GM21786 (cell line): Measurements from ENCODE around the gene SPRED2.

Experiments
- ATAC-seq: cut with Tn5 transposase; IDR thresholded peaks from one replicate; pipeline ENCODE4 v1.9.1; 2021; ENCODE audit not compliant: unreplicated experiment

The SPRED2 gene

DNA sequence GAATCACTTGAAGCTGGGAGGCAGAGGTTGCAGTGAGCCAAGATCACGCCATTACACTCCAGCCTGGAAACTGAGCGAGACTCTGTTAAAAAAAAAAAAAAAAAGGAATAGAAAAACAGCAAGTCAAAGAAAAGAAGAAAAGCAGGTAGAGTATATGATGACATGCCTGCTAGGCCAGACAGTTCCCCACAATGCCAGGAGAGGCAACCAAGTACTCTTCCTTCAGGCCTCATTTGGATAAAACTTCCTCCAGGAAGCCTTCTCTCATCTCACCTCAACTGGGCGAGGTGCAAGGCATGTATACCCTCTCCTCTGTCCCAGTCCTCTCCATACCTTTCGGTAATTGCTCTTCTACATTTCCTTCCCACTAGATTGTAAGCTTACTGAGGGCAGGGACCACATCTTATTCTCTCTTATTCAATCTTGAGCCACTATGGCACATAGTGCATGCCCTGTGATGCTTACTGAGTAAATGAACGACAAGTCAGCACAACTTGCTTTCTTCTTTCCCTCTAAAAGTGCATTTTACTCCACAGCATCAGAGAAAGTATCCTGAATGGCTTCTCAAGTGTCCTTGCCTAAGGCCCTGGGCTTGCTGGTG is 10.1 kb upstream of the SPRED2 start:
- no peak for ATAC-seq

DNA sequence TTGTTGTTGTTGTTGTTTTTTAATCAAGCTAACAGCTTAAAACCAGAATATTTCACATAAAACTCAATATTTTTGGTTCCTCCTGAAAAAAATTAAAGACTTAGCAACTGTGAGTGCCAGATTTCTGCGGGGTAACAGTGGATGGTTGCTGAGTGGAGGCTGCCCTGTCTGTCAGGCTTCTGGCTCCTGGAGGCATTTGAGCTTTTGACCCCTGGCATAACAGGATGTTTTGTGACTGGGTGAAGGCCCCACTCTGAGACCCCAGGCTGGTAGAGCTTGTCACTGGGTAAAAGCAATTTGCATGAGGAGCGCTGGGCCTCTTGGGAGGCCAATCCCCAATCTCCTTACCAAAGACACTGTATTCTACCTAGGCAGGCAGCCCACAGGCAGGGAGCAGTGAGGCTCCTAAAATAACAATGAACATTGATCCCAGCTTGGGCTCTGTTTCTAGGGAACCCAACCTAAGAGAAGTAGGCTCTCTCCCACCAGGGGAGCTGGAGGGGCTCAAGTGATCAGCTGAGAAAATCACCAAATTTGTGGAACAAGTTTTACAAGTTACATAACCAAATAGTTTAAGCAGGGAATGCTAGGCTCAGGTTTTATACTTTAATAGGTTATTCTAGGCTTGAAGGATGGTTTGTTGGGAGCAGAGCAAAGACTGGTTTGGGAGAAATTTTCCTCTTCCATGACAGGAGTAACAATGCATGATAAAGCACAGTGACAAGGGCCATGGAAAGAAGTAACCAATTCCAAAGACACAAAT is 5.9 kb upstream of the SPRED2 start:
- ATAC-seq: no peak

DNA sequence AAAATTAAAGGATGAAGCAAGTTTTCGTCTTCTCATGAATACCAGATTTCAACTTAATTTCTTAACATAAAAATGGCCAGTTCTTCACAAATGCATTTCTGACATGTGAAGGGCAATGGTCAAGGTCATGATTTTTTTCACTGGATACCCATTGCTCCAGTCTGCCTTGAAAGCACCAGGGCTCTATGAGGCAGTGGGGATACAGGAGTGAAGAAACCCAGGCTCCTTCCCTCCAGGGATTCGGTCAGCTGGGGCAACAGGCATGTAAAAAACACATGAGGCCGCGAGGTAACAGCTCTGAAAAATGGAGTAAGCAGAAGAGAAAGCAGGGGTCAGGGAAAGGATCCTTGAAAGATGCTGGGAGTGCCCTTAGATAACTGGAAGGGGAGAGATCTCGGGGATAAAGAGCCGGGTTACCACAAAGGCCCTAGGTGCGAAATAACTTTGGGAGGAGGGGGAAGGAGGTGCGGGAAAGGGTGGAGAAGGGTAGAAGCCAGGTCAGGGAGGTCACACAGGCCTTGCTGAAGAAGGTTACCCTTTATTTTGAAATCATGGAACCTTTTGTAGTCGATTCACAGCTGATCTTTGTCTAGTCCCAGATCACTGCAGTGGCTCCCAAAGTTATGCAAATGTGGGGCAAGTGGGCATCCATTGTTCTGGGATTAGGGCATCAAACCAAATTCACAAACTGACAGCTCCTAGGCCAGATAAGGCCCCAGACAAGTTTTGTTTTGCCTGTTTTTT is 5.2 kb upstream of the SPRED2 start:
- no peak for ATAC-seq

DNA sequence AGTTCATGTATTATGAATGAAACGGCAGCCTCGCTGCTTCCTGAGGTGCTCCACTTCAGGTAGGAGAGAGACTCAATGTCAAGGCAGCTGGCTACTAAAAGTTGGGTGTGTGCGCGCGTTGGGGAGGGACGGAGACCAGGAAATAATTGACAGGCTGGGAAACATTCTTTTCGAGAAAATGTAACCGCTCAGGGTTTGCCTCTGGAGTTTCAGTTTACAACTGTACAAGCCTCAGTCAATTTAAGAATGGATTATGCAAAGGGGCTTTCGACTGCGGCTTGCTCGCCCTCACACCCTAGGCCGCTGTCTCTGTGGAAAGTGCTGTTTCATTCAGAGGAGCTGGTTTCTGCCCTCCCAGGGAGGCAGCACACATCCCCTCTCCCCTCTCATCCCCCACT is 4.4 kb upstream of the SPRED2 start:
- peak; percentile 72 for ATAC-seq

DNA sequence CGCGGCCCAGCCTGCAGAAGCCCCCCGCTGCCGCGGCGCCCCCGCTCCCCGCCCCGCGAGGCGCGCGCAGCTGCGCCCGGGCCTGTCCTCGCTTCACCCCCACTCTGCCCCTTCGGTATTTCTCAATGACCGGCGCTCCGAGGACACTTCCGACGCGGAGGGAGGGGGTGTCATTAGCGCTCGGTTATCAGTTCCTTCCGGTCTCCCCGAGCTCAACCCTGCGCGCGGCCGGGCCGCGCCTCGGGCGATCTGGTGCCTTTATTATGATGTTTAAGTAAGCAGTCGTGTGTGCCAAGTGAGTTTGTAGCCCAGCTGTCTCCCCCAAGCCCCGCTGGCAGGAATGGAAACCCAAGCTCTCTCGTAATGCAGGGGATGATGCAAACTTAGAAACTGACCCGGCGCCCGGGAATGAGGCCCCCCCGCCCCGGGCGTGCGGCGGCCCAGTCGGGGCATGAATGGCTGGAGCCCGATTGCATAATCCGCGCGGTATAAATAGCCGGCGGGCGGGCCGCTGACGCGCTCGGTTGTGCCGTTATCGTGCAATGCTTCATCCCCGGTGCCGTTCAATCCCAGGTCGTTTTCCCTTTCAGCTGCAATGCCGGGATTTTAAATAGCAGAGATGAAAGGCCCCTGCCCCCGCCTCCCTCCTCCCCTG is 3.9 kb upstream of the SPRED2 start:
- ATAC-seq: peak; percentile 29

DNA sequence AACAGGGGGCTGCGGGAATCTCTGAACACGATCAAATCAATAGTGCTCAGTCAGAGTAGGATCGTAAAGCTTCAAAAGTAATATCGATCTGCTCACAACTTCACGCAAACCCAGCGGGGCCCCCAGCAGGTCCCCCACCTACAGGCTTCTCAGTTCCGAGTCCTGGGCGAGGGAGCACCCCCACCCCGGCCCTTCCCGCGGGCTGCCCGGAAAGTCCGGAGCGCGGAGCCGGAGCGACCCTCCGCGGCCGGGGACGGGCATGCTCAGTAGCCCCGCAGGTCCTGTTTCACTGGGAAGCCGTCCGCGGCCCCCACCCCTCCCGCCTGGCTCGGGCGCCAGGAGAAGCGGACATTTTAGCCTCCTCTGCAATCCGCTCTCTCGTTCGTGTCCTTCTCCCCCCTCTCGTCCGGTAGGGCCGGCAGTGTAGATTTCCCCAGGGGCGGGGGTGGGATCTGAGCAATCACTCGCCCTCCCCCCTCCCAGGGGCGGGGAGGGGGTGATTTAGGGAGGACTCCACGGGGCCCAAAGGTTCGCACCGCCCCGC is 3.3 kb upstream of the SPRED2 start:
- peak; percentile 15 for ATAC-seq

DNA sequence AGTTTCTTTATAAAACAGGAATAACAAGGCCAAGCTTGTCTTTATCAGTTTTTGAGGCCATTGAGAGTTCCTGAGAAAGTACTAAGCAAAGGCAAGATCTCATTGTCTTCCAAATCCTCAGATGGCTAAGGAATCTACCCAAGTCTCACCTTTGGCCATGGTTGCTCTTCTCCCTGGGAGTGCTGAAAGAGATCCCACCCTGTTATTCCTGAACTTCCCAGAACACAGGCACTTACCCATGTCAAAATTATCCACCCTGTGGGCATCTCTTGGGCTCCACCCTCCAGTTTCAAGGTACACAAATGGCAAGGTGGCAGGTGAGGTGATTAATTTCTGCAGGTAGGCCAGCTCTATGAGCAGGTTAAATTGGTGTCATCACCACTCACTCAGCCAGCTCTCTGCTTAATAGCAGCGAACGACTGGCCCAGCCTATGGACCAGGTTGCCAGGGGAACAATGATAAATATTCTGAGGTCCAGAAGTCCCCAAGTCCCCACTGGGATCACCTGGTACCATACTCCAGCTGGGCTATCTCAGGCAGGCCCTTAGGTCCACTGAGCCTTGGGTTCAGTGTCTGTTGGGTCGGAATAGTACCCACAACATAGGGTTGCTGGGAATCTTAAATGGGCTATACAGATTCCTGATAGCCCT is 2.3 kb upstream of the SPRED2 start:
- ATAC-seq: no peak

DNA sequence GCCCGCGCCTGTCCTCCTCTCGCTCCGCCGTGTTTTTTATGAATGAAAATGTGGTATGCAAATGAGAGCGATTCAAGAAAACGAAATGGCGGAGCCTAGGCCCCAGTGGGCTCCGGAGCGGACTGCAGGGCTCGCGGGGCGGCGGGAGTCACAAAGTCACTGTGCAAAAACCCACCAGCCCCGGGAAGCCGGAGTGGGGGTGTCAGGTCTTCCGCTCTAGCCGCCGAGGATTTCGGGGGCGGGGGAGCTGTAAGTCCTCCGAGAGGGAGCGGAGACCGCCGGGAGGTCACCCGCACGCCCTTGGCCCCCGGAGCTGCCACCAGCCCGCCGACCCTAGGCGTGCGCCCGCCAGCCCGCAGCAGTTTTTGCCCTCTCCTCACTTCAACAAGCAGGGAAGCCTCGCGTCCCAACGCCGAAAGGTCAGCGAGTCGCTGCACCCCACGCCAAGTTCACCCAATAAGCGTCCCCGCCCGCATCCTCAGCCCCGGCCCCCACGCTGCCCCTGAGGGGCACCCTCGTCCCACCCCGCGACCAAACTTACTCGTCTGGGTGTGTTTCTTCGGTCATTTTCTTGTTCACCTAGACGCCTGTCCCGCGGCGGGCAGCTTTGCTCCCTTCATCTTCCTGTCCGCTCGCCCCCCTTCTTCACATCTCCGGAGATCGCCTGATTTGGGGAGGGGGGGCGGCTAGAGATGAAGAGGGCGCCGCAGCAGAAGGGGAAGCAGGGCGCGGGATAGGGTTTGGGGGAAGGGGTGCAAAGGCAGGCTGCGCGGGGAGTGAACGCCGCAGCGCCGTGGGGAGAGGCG is 775 bp downstream of the SPRED2 start:
- ATAC-seq: peak; percentile 29

DNA sequence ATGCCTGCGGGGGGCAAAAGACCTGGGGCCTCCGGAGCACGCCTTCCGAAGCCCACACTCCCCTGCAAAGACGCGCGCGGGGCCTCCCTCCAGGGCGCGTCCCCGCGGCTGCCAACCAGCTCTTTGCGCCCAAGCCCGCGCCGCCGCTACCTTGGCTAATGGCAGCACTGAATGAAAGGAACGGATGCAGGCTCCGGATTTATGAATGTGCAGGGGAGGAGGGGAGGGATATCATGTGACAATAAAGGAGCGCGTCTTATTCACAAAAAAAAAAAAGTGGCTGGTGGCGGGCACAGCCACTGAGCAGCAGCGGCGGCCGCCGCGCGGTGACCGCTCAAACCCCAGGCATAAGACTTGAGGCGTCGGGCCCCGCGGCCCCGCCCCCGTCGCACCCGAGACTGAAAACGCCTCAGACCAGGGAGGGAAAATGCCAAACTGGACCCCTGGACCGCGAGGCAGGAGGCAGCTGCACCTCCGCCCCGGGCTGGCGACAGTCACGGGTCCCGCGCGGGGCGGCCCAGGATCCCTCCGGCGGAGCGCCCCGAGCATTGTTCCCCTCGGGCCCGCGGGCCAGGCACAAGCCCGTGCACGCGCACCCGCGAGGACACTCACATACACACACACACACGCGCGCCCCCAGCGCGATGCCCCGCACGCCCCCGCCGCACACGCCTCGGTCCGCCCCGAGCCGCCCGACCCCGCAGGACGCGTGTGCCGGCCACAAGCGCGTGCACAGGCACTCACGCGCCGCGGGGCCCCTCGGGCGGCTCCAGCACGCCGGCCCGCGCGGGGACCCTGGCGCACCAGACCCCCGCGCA is 1.6 kb downstream of the SPRED2 start:
- peak; percentile 34 for ATAC-seq

DNA sequence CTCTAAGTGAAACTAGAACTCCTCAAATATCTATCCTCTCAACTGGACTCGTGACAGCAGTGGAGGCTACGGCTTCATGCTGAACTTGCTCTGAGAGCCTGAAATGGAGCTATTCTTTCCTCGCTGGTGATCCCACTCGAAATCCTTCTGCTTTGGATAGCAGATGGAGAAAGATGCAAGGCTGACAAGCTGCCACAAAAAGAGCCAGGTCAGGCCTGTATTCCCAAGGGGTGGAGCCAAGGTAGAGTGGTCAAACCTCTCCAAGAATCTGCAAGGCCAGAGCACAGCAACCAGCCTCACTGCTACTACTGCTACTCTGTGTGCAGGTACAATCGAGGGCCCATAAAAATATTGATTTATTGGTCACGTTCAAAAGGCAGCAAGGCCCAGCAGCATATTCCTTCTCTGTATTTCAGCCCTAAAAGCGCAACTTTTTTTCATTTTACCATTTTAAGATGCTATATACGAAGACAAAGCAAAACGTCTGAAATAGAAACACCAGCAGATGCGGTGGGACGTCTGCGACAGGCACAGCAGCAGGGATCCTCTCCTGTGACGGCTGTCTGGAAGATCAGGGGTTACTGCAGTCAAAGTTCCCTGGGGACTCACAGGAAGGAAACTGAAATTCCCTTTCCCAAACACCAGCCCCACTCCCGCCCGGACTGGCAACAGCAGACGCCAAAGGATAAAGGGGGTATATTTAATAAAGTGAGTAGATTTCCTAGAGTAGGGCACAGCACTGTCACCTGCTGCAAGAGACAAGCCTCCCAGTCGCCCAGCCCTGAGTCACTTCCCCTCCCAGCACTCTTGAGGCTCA is 2.4 kb downstream of the SPRED2 start:
- ATAC-seq: peak; percentile 14

DNA sequence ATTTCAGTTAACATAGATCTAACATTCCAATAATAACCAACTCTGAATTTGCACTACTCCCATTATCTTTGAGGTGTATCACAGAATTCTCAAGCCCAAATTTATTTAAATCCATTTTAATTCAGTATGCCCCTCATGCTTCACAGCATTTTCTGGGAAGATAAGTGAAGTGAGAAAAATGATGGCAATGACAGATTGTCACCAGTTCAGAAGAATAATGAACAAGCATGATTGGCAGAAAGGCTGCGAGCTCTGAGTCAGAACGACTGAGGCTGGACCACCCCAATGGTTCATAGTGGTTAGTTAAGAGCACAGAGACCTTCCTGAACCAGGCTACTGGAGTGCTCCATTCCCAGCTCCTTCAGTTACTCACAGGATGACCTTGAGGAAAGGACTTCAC is 4.9 kb downstream of the SPRED2 start:
- no peak for ATAC-seq

DNA sequence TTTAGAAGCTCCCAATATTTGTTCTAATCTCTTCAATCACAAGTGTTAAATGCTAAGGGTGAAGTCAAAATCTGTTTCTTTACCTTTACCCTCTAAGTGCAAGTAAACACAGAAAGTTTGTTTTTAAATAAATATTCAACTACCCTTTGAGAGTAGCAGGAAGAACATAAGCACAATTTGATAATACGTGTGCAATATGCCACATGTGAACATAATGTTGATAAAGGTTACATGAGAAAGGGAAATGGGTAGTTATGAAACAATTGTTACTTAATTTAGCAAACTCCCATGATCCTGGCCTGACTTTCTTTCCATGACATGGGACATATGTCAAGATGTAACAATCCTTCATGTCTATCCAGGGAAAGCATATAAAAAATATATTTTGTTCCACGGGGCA is 7.1 kb downstream of the SPRED2 start:
- no peak for ATAC-seq

DNA sequence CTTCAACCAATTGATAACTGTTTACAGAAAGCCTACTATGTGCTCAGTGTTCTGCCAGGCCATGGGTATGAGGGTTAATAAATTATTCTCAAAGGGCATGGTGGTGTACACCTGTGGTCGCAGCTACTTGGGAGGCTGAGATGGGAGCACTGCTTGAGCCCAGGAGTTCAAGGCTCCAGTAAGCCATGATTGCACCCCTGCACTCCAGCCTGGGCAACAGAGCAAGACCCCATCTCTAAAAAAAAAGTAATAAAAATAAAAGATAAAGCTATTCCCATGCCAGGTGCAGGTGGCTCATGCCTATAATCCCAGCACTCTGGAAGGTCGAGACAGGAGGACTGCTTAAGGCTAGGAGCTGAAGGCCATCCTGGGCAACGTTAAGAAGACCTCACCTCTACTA is 8.0 kb downstream of the SPRED2 start:
- ATAC-seq: no peak

DNA sequence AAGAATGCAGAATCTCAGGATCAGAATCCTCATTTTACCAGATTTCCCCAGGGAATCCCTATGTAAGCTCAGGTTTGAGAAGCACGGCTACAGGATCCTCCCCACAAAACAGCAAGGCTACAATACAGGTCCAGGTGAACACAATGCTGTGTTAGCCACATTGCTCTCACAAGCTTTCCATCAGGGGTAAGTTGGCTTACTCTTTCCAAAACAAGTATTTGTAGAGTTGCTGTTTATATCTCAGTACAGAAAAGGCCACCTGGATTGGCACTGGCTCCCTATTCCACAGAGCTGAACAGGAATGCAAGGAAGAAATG is 11.0 kb downstream of the SPRED2 start:
- no peak for ATAC-seq

DNA sequence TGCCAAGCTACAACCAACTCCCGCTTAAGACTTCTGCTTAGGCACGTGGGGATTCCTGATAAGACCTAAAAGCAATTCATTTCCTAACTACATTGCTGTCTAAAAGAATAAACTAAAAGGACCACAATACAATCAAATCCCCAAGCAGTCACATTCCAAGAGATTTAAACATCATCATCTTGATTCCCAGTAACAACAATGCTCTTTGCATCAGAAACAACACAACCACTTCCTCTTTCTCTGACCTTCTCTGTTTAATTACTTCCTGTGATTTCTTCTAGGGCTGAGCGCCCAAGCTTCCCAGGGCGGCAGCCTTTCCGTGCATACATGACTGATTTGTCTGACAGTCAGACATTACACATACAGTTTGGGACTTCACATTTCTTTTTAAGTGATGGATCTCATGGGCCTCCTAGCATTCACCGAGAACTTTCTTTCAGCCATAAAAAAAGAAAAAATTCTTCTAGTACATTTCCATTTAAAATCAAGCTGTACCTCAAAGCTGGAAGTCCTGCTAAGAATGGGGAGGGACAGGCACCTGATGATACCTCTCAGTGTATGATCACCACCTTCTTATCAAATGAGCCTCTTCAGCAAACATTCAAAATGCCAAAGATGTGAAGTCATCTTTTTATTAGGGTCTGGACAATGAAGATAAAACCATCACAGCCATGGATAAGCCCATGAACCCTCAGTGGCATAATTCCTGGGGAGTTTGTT is 11.5 kb downstream of the SPRED2 start:
- ATAC-seq: peak; percentile 81

DNA sequence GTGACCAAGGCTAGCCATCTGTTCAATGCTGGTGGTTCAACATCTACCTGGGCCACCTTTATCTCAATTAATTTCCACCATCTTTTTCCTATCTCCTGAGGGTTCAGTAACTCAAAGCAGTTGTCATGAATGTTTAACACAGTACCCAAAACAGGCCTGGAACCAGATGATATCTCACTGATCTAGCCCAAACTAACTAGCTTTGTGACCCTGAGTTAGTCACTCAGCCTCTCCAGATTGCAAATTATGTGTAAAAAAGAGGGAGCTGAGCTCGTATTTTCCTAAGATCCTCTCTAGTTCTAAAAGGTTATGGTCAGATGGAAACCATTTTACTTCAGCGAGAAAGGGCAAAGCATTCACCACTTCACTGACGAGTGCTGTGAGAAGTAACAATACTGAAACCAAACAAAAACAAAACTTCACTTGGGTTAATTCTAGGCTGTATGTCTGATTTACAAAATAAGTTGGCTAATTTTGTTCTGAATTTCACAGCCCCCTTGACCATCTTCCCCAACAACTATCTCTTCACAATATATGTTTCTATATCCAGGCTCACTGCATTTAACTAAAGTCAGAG is 14.8 kb downstream of the SPRED2 start:
- ATAC-seq: no peak

DNA sequence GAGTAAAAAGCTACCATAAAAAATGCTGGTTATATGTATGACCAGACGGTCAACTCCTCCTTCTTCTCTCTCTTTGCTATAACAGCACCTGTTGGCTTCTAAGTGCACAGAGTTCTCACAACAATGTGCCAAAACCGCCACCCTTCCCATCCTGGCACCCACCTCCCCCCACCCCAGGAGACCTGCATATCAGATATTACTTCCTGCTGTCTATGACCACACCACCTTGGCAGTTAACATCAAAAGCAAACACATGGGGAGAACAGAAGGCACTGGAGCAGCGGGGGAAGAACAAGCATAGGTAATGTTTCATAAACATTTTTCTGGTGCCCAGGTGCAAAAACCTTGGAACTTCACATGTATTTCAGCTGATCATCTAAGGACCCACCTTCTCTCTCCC is 15.5 kb downstream of the SPRED2 start:
- no peak for ATAC-seq

DNA sequence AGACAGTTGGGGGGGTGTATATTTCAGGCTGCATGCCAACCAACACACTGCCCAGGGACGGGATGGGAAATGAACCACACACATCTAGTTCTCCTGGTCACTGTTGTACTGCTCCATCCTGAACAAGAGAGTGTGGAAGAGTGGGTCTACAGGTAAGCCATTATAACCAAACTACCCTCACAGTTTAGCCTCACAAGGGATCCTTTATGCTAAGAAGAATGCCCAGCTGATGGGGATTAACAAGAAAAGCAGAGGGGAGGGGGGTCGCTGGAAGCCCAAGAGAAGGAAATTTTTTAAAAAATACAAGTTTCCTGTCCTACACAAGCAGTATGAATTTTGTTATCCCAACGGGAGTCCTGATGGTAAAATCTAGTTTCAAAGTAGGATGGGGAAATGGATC is 16.1 kb downstream of the SPRED2 start:
- no peak for ATAC-seq
